ENCODE data around the gene PNPO.

PNPO gene

GRCh38 chr17:47996201-47996600 lies 54.8 kb downstream of the PNPO start:
- no peak for DNase-seq (ENCODE audit: low read depth)
- H3K4me3 ChIP-seq (ENCODE audit: low read depth, low read length), result no peak overlapping the region
- TF ChIP-seq CTCF (IDR thresholded peaks at IDR 0.05; ENCODE audit: control insufficient read depth, extremely low read depth, insufficient read depth), result no peak

- no peak for TF ChIP-seq CTCF (IDR thresholded peaks at IDR 0.05; ENCODE audit: control insufficient read depth, extremely low read depth, insufficient read depth)
- DNase-seq (ENCODE audit: low read depth), result no peak
Measured at GRCh38 chr17:47997586-47997985, 56.2 kb downstream of the PNPO start.

GRCh38 chr17:47998044-47998443 lies 56.7 kb downstream of the PNPO start:
- H3K4me3 ChIP-seq (ENCODE audit: low read depth, low read length), result no peak overlapping the region
- no peak for TF ChIP-seq CTCF (IDR thresholded peaks at IDR 0.05; ENCODE audit: control insufficient read depth, extremely low read depth, insufficient read depth)
- DNase-seq (ENCODE audit: low read depth), result no peak

More at GRCh38 chr17:47997586-47997985, 56.2 kb downstream of the PNPO start:
- no peak overlapping the region for H3K4me3 ChIP-seq (ENCODE audit: low read depth, low read length)

Measured in LNCaP clone FGC (cell line).